Measurements from ENCODE around the gene PHTF1. TPM values are rescaled to one million over a fixed set of nuclear protein-coding genes. Genes with fewer than 3 reads are reported as not detected.

The PHTF1 gene
- total and polyA plus RNA-seq, 2 donors (not counting 1 experiment from before 2014, with no cell fraction given) = 3.6 to 18.5 TPM

DNA sequence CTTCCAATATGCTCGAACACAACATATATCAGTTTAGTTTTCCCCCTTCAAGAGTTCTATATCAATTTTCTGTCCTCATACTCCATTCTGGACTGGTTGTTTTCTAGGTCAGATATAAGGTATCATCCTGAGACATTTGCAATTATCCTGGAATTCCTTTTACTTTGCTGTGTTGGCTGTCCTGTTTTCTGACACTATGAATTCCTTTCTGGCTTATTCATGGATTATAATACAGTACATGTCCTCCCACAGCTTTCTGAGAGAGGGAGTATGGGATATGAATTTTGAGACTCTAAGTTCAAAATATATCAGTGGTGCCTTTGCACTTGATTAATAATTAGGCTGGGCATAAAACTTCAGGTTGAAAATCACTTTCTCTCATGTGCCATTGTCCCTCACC lies 11.9 kb downstream of the PHTF1 start:
- H3K27ac ChIP-seq (ENCODE audit: low read length in 2 of 2) = no peak overlapping the region
- POLR2A ChIA-PET = no interaction called here
- H3K4me2 ChIP-seq (replicated peaks; ENCODE audit: low read depth, low read length, poor library complexity, severe bottlenecking) = no peak overlapping the region
- ATAC-seq (ENCODE audit: low read depth) (no peak), DNase-seq (no peak)
- H3K9me3 ChIP-seq (ENCODE audit: control extremely low read depth in 1 of 3, control insufficient read depth in 2 of 3, insufficient read depth in 1 of 3, low read length in 2 of 3) = no peaks in the 10 kb centered on the region
- H3K27me3 ChIP-seq (replicated peaks in 1 of 4; ENCODE audit: control extremely low read depth in 1 of 4, control insufficient read depth in 3 of 4, insufficient read depth in 4 of 4, low read length in 3 of 4) = no peaks in the 10 kb centered on the region
- no peak overlapping the region for H3K9ac ChIP-seq (ENCODE audit: low read length)
- no peaks in the 10 kb centered on the region for H4K20me1 ChIP-seq (ENCODE audit: control insufficient read depth, insufficient read depth, low read length, poor library complexity, severe bottlenecking)
- intact Hi-C loops (cut with micrococcal nuclease) = no loop called here
- no peak overlapping the region for H3K4me3 Mint-ChIP-seq
- peaks cover 2 to 6% of the 10 kb centered on the region in 2 experiments for H3K36me3 ChIP-seq (replicated peaks in 1 of 2; ENCODE audit: control extremely low read depth in 1 of 2, control insufficient read depth in 1 of 2, extremely low read depth in 1 of 2, insufficient read depth in 2 of 2, low read length in 1 of 2)
- H3K79me2 ChIP-seq (ENCODE audit: control insufficient read depth, insufficient read depth, low read length) = no peaks in the 10 kb centered on the region
- no peak overlapping the region for H3K4me3 ChIP-seq (ENCODE audit: control extremely low read depth in 1 of 5, extremely low read depth in 1 of 5, insufficient read depth in 1 of 5, low read depth in 2 of 5, low read length in 4 of 5)
- no peaks in the 10 kb centered on the region for H3K4me1 ChIP-seq (ENCODE audit: control insufficient read depth in 2 of 2, insufficient read depth in 2 of 2, low read length in 2 of 2)
- WGBS (ENCODE audit: insufficient coverage) = no CpG with 5 or more reads among the region's 1 CpG
- H3K27me3 Mint-ChIP-seq = no peaks in the 10 kb centered on the region
- no peak overlapping the region for H3K27ac Mint-ChIP-seq
- TF ChIP-seq, protein P1, sequence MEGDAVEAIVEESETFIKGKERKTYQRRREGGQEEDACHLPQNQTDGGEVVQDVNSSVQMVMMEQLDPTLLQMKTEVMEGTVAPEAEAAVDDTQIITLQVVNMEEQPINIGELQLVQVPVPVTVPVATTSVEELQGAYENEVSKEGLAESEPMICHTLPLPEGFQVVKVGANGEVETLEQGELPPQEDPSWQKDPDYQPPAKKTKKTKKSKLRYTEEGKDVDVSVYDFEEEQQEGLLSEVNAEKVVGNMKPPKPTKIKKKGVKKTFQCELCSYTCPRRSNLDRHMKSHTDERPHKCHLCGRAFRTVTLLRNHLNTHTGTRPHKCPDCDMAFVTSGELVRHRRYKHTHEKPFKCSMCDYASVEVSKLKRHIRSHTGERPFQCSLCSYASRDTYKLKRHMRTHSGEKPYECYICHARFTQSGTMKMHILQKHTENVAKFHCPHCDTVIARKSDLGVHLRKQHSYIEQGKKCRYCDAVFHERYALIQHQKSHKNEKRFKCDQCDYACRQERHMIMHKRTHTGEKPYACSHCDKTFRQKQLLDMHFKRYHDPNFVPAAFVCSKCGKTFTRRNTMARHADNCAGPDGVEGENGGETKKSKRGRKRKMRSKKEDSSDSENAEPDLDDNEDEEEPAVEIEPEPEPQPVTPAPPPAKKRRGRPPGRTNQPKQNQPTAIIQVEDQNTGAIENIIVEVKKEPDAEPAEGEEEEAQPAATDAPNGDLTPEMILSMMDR (IDR thresholded peaks at IDR 0.05) = no peak
- no peak for TF ChIP-seq EZH2 (IDR thresholded peaks at IDR 0.05; ENCODE audit: borderline replicate concordance, insufficient read depth, low read depth, low read length, poor library complexity, severe bottlenecking)
- H3K4me1 Mint-ChIP-seq = no peaks in the 10 kb centered on the region
- H3K9me3 Mint-ChIP-seq (ENCODE audit: insufficient read depth) = no peaks in the 10 kb centered on the region
- H2AFZ ChIP-seq (ENCODE audit: insufficient read depth, low read depth, low read length, poor library complexity, severe bottlenecking) = no peak overlapping the region
- CTCF ChIA-PET = no interaction called here

DNA sequence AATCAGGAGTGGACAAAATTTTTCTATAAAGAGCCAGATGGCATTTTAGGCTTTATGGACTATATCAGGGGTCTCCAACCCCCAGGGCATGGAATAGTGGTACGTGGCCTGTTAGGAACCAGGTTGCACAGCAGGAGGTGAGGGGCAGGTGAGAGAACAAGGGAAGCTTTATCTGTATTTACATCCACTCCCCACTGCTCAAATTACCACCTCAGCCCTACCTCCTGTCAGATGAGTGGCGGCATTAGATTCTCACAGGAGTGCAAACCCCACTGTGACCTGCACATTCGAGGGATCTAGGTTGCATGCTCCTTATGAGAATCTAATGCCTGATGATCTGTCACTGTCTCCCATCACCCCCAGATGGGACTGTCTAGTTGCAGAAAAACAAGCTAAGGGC lies 13.9 kb downstream of the PHTF1 start:
- Histone ChIP-seq H3K9ac (ENCODE audit: low read length) (no peak overlapping the region), H3K27me3 (replicated peaks in 1 of 4; ENCODE audit: control extremely low read depth in 1 of 4, control insufficient read depth in 3 of 4, insufficient read depth in 4 of 4, low read length in 3 of 4) (no peaks in the 10 kb centered on the region), H3K9me3 (ENCODE audit: control extremely low read depth in 1 of 3, control insufficient read depth in 2 of 3, insufficient read depth in 1 of 3, low read length in 2 of 3) (no peaks in the 10 kb centered on the region), H4K20me1 (ENCODE audit: control insufficient read depth, insufficient read depth, low read length, poor library complexity, severe bottlenecking) (no peaks in the 10 kb centered on the region), H3K4me1 (ENCODE audit: control insufficient read depth in 2 of 2, insufficient read depth in 2 of 2, low read length in 2 of 2) (no peaks in the 10 kb centered on the region), H3K4me2 (replicated peaks; ENCODE audit: low read depth, low read length, poor library complexity, severe bottlenecking) (no peak overlapping the region), H3K79me2 (ENCODE audit: control insufficient read depth, insufficient read depth, low read length) (no peaks in the 10 kb centered on the region), H2AFZ (ENCODE audit: insufficient read depth, low read depth, low read length, poor library complexity, severe bottlenecking) (no peak overlapping the region), H3K27ac (ENCODE audit: low read length in 2 of 2) (no peak overlapping the region), H3K36me3 (replicated peaks in 1 of 2; ENCODE audit: control extremely low read depth in 1 of 2, control insufficient read depth in 1 of 2, extremely low read depth in 1 of 2, insufficient read depth in 2 of 2, low read length in 1 of 2) (peaks cover 2 to 6% of the 10 kb centered on the region in 2 experiments), H3K4me3 (ENCODE audit: control extremely low read depth in 1 of 5, extremely low read depth in 1 of 5, insufficient read depth in 1 of 5, low read depth in 2 of 5, low read length in 4 of 5) (no peak overlapping the region)
- ATAC-seq (ENCODE audit: low read depth) (no peak), DNase-seq (no peak)
- ChIA-PET POLR2A (no interaction called here), CTCF (no interaction called here)
- Mint-ChIP-seq H3K9me3 (ENCODE audit: insufficient read depth) (no peaks in the 10 kb centered on the region), H3K4me3 (no peak overlapping the region), H3K27ac (no peak overlapping the region), H3K27me3 (no peaks in the 10 kb centered on the region), H3K4me1 (peaks cover 1% of the 10 kb centered on the region)
- WGBS (ENCODE audit: insufficient coverage) = no CpG with 5 or more reads among the region's 3 CpGs
- intact Hi-C loops (cut with micrococcal nuclease) = no loop called here
- TF ChIP-seq, protein P1 (IDR thresholded peaks at IDR 0.05) = no peak
- no peak for TF ChIP-seq EZH2 (IDR thresholded peaks at IDR 0.05; ENCODE audit: borderline replicate concordance, insufficient read depth, low read depth, low read length, poor library complexity, severe bottlenecking)
